Activated B cell treated with CpG ODN at 0.5 μM for 24 hours (primary cell): ENCODE data around the gene CENPX. TPM values are rescaled to one million over a fixed set of nuclear protein-coding genes. Genes with fewer than 3 reads are reported as not detected.

Experiments used
- ATAC-seq: fragments of 200-7000 bp; cut with Tn5 transposase; one replicate; pipeline ENCODE4 v1.10.0; 2021; ENCODE audit warnings: low read depth, mild to moderate bottlenecking, moderate library complexity
- CTCF ChIA-PET: fragments of 350-600 bp; sonication (Branson Sonifier 250); formaldehyde crosslinking; loops from one replicate; lab custom pipeline; 2021; ENCODE audit warnings: antibody characterized with exemption; lab: Charles Lee
- POLR2A ChIA-PET: fragments of 350-600 bp; sonication (Branson Sonifier 250); formaldehyde crosslinking; loops from one replicate; lab custom pipeline; 2021; ENCODE audit warnings: antibody characterized with exemption; lab: Charles Lee
- DNase-seq: peaks from one replicate; pipeline ENCODE4 v3.0.0; 2022
- H3K27ac Mint-ChIP-seq: one replicate; pipeline ENCODE4 v1.8.0; 2020; ENCODE audit warnings: mixed read lengths
- H3K27me3 Mint-ChIP-seq: one replicate; pipeline ENCODE4 v1.8.0; 2021; ENCODE audit warnings: mixed read lengths
- H3K36me3 Mint-ChIP-seq: one replicate; pipeline ENCODE4 v1.8.0; 2021; ENCODE audit warnings: low read depth, mixed read lengths
- H3K4me1 Mint-ChIP-seq: one replicate; pipeline ENCODE4 v1.8.0; 2021; ENCODE audit warnings: mixed read lengths
- H3K4me3 Mint-ChIP-seq: one replicate; pipeline ENCODE4 v1.8.0; 2020; ENCODE audit warnings: mild to moderate bottlenecking, mixed read lengths
- H3K9me3 Mint-ChIP-seq: one replicate; pipeline ENCODE4 v1.8.0; 2020; ENCODE audit warnings: mixed read lengths
- CTCF ChIP-seq: fragments of 200-600 bp; IDR thresholded peaks from one replicate; pipeline ENCODE4 v1.8.0; 2022; ENCODE audit warnings: antibody characterized with exemption, mild to moderate bottlenecking
- intact Hi-C: fragments of 100-400 bp; cut with micrococcal nuclease; formaldehyde crosslinking; loops from one replicate; pipeline ENCODE4 v1.15.1; 2024
- total RNA-seq: library from RNA; stranded (reverse); gene quantifications from 2 replicates; pipeline ENCODE4 v1.2.3, GENCODE V29; 2022

CENPX gene
- total RNA-seq, 1 donor from 2014 or later = 41.7 TPM

- Mint-ChIP-seq H3K36me3 (peaks cover 4% of the 10 kb centered on the region), H3K9me3 (no peaks in the 10 kb centered on the region), H3K4me1 (no peaks in the 10 kb centered on the region), H3K27ac (no peak overlapping the region), H3K27me3 (no peaks in the 10 kb centered on the region), H3K4me3 (no peak overlapping the region)
- no peak for TF ChIP-seq CTCF
- DNase-seq = no peak
- CTCF ChIA-PET = no interaction called here
- ATAC-seq = no peak
- intact Hi-C loops = no loop called here
- POLR2A ChIA-PET = no interaction called here
These were observed 7.2 kb downstream of the CENPX start for GRCh38 chr17:82015311-82015971.

- POLR2A ChIA-PET = no interaction called here
- H3K9me3 Mint-ChIP-seq = no peaks in the 10 kb centered on the region
- CTCF ChIA-PET = no interaction called here
These were observed 7.7 kb downstream of the CENPX start for GRCh38 chr17:82014971-82015310.

GRCh38 chr17:82014432-82014831, 8.2 kb downstream of the CENPX start:
- Mint-ChIP-seq H3K9me3 (no peaks in the 10 kb centered on the region), H3K36me3 (peaks cover 4% of the 10 kb centered on the region), H3K27me3 (no peaks in the 10 kb centered on the region), H3K27ac (no peak overlapping the region), H3K4me1 (no peaks in the 10 kb centered on the region), H3K4me3 (no peak overlapping the region)
- TF ChIP-seq CTCF = no peak
- DNase-seq (no peak), ATAC-seq (no peak)
- ChIA-PET POLR2A (no interaction called here), CTCF (no interaction called here)
- intact Hi-C loops = no loop called here

More at GRCh38 chr17:82014971-82015310, 7.7 kb downstream of the CENPX start:
- Mint-ChIP-seq H3K36me3 (peaks cover 4% of the 10 kb centered on the region), H3K4me1 (no peaks in the 10 kb centered on the region), H3K27ac (no peak overlapping the region), H3K27me3 (no peaks in the 10 kb centered on the region), H3K4me3 (no peak overlapping the region)
- DNase-seq (no peak), ATAC-seq (no peak)
- TF ChIP-seq CTCF = no peak
- intact Hi-C loops = no loop called here

- no peak overlapping the region for H3K4me3 Mint-ChIP-seq
- ATAC-seq (no peak), DNase-seq (no peak)
- no peak for TF ChIP-seq CTCF
- POLR2A ChIA-PET = no interaction called here
- H3K27me3 Mint-ChIP-seq = no peaks in the 10 kb centered on the region
- CTCF ChIA-PET = no interaction called here
- H3K9me3 Mint-ChIP-seq = no peaks in the 10 kb centered on the region
- H3K27ac Mint-ChIP-seq = no peak overlapping the region
- H3K4me1 Mint-ChIP-seq = no peaks in the 10 kb centered on the region
- H3K36me3 Mint-ChIP-seq = peaks cover 4% of the 10 kb centered on the region
- intact Hi-C loops = no loop called here
These were observed 8.8 kb downstream of the CENPX start for GRCh38 chr17:82013772-82014321.

GRCh38 chr17:82013341-82013740, 9.3 kb downstream of the CENPX start:
- Mint-ChIP-seq H3K4me1 (no peaks in the 10 kb centered on the region), H3K9me3 (no peaks in the 10 kb centered on the region), H3K4me3 (no peak overlapping the region), H3K36me3 (no peaks in the 10 kb centered on the region), H3K27ac (no peak overlapping the region), H3K27me3 (no peaks in the 10 kb centered on the region)
- CTCF ChIA-PET = no interaction called here
- ATAC-seq = no peak
- DNase-seq = no peak
- POLR2A ChIA-PET = no interaction called here
- intact Hi-C loops = no loop called here
- TF ChIP-seq CTCF = no peak
